Measurements from ENCODE around the gene POP7.
"Not testable (repeated sequence)": the region's sequence is repeated elsewhere in the genome, so short reads cannot be mapped to it uniquely, and the experiment has no call there.

- not testable (repeated sequence) for TF ChIP-seq CTCF (conservative IDR thresholded peaks at IDR 0.05); EZH2 (IDR thresholded peaks at IDR 0.05; ENCODE audit: low read depth)
Observed at GRCh38 chr7:100701089-100701488, 4.8 kb upstream of the POP7 start.
